ENCODE results near the gene PNPLA6. TPM values are rescaled to one million over a fixed set of nuclear protein-coding genes. Genes with fewer than 3 reads are reported as not detected.

PNPLA6 gene
- total and polyA plus RNA-seq, 9 of the 15 experiments (the other 6 are each of a cell fraction or from before 2014, with no cell fraction given), result 0.07 to 30.2 (median 8.3) TPM

GRCh38 chr19:7515645-7516151, 19.8 kb upstream of the PNPLA6 start, which contains the start of gene ZNF358 (continued):
- no peak for TF ChIP-seq HINFP (tag; conservative IDR thresholded peaks at IDR 0.05; ENCODE audit: low read depth)
- no peak for TF ChIP-seq CHD1 (IDR thresholded peaks at IDR 0.05; ENCODE audit: low read length)
- TF ChIP-seq MECOM (CRISPR knock-in tag; IDR thresholded peaks at IDR 0.05), result no peak
- TF ChIP-seq FOXK1 (CRISPR knock-in tag; IDR thresholded peaks at IDR 0.05; ENCODE audit: borderline replicate concordance), result no peak
- 0 out of 2 replicates have a peak, but pooled peaks have one; percentile 17 for TF ChIP-seq PHB2 (IDR thresholded peaks at IDR 0.05; ENCODE audit: low read depth)
- TF ChIP-seq ARID4B (CRISPR knock-in tag; IDR thresholded peaks at IDR 0.05), result 0 out of 2 replicates have a peak, but pooled peaks have one; percentile 46
- TF ChIP-seq HCFC1 (IDR thresholded peaks at IDR 0.05; ENCODE audit: low read depth, low read length), result peak; percentile 88
- TF ChIP-seq OTX1 (CRISPR knock-in tag; IDR thresholded peaks at IDR 0.05), result peak; percentile 92
- TF ChIP-seq ZFP91 (CRISPR knock-in tag; IDR thresholded peaks at IDR 0.05), result no peak
- TF ChIP-seq NR2C2 (CRISPR knock-in tag; IDR thresholded peaks at IDR 0.05), result no peak
- peak; percentile 57 for TF ChIP-seq NR2C2 (tag; IDR thresholded peaks at IDR 0.05)
- no peak for TF ChIP-seq ETV6 (IDR thresholded peaks at IDR 0.05; ENCODE audit: borderline replicate concordance in 1 of 2, low read depth in 2 of 2, low read length in 1 of 2)
- no peak for TF ChIP-seq ETV6 (CRISPR knock-in tag; IDR thresholded peaks at IDR 0.05; ENCODE audit: borderline replicate concordance)
- no peak for TF ChIP-seq KDM4B (IDR thresholded peaks at IDR 0.05; ENCODE audit: borderline replicate concordance in 2 of 2, low read depth in 1 of 2)
- TF ChIP-seq ZNF583 (CRISPR knock-in tag; IDR thresholded peaks at IDR 0.05), result no peak
- no peak for TF ChIP-seq ZBTB9 (CRISPR knock-in tag; IDR thresholded peaks at IDR 0.05)
- TF ChIP-seq GMEB1 (CRISPR knock-in tag; IDR thresholded peaks at IDR 0.05), result 0 out of 2 replicates have a peak, but pooled peaks have one; percentile 37
- TF ChIP-seq ZC3H8 (IDR thresholded peaks at IDR 0.05), result no peak
